SU-DHL-6 (cell line): Measurements from ENCODE around the gene TSTD1.
"Not testable (repeated sequence)": the region's sequence is repeated elsewhere in the genome, so short reads cannot be mapped to it uniquely, and the experiment has no call there.

ENCODE experiments used
- H2AFZ ChIP-seq: fragments of 200-600 bp; sonication (generic); 2 replicates; pipeline ENCODE4 v1.6.1; 2014; ENCODE audit warnings: low read depth, mild to moderate bottlenecking, moderate library complexity, mixed read lengths, antibody characterized with exemption, low read length; ENCODE audit not compliant: severe bottlenecking
- H3F3A ChIP-seq: fragments of 200-600 bp; shearing (Covaris generic); 2 replicates; pipeline ENCODE4 v1.6.0; 2016; ENCODE audit warnings: antibody characterized with exemption, mild to moderate bottlenecking; ENCODE audit not compliant: insufficient read depth
- H3K27ac ChIP-seq: fragments of 200-600 bp; sonication (generic); 2 replicates; pipeline ENCODE4 v1.5.1; 2016; ENCODE audit warnings: low read depth, mild to moderate bottlenecking, low read length, moderate library complexity, mixed read lengths
- H3K27me3 ChIP-seq: fragments of 200-600 bp; sonication (generic), shearing (Covaris generic); 2 replicates; pipeline ENCODE4 v1.6.0; 2014; ENCODE audit warnings: mild to moderate bottlenecking, low read length
- H3K36me3 ChIP-seq: fragments of 200-600 bp; sonication (generic); 2 replicates; pipeline ENCODE4 v1.6.1; 2014; ENCODE audit warnings: mild to moderate bottlenecking, low read length, mixed read lengths
- H3K4me2 ChIP-seq: fragments of 300-600, 200-600 bp; shearing (Covaris generic), sonication (generic); 2 replicates; pipeline ENCODE4 v1.6.0; 2014; ENCODE audit warnings: low read length, low read depth, mild to moderate bottlenecking; ENCODE audit not compliant: poor library complexity, severe bottlenecking
- H3K4me3 ChIP-seq: fragments of 200-600 bp; sonication (generic); 2 replicates; pipeline ENCODE4 v1.5.1; 2014; ENCODE audit warnings: antibody characterized with exemption, low read length, mild to moderate bottlenecking, mixed read lengths; ENCODE audit not compliant: insufficient read depth, poor library complexity, severe bottlenecking
- H3K79me2 ChIP-seq: fragments of 200-600 bp; sonication (generic); 2 replicates; pipeline ENCODE4 v1.6.1; 2014; ENCODE audit warnings: mild to moderate bottlenecking, low read length, moderate library complexity; ENCODE audit not compliant: insufficient read depth
- H3K9ac ChIP-seq: fragments of 200-600 bp; sonication (generic); 2 replicates; pipeline ENCODE4 v1.7.0; 2014; ENCODE audit warnings: mild to moderate bottlenecking, low read length
- H3K9me2 ChIP-seq: fragments of 200-600 bp; sonication (generic); replicated peaks from 2 replicates; pipeline ENCODE4 v1.6.1; 2014; ENCODE audit warnings: low read length; ENCODE audit not compliant: insufficient read depth
- H3K9me3 ChIP-seq: fragments of 200-600 bp; sonication (generic); 2 replicates; pipeline ENCODE4 v1.6.1; 2014; ENCODE audit warnings: low read length, mixed read lengths; ENCODE audit not compliant: insufficient read depth
- H4K20me1 ChIP-seq: fragments of 200-600 bp; sonication (generic); 2 replicates; pipeline ENCODE4 v1.6.1; 2014; ENCODE audit warnings: low read depth, mild to moderate bottlenecking, antibody characterized with exemption, low read length, moderate library complexity, mixed read lengths
- EZH2phosphoT487 ChIP-seq: fragments of 200-600 bp; sonication (generic), shearing (Covaris generic); conservative IDR thresholded peaks from 2 replicates; pipeline ENCODE4 v1.6.1; 2018; ENCODE audit warnings: mild to moderate bottlenecking, antibody characterized with exemption, low read length, moderate library complexity, mixed read lengths
- TF ChIP-seq, protein P1 (sequence below): fragments of 200-600 bp; sonication (generic); IDR thresholded peaks from one replicate; pipeline ENCODE4 v1.5.1; 2017; ENCODE audit warnings: antibody characterized with exemption, mild to moderate bottlenecking, low read length, moderate library complexity; ENCODE audit not compliant: insufficient read depth, poor library complexity, severe bottlenecking

TSTD1 gene

DNA sequence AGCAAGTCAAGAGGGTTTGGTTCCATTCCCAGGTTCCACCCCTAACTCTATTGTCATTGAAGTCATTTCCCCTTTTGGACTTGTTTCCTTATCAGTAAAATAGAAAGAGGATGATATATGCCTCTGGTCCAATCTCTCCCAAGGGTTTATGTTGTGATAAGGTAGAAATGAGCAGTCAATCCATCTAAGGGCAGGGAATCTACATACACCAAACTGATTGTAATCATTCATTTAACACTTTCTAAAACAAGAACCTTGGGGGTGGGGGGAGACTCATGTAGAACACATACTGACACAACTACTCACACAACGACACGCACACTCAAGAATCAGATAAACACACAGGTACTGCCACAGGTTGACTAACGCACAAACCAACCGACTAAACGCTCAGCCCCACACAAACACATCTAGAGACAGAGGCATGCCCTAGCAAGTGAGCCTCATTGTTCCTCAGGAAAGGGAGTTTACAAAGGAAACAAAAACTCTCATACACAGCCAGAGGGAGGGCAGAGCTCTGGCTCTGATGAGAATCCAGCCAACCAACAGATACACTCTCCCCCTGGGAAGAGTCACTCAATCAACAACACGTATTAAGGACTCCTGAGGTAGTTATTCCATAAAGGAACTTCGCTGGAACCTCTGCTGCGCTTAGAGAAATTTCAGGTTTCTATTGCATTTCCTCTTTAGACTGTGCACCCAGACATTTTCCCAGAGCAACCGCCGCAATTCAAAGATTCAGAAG, 18.8 kb downstream of the TSTD1 start:
- no peaks in the 10 kb centered on the region for H3K36me3 ChIP-seq
- peak overlapping the region; percentile 77 for H3K4me3 ChIP-seq
- peak overlapping the region; percentile 68 for H3K4me2 ChIP-seq
- H2AFZ ChIP-seq = no peak overlapping the region
- no peak overlapping the region for H3K27ac ChIP-seq
- H3K27me3 ChIP-seq = 0 out of 2 replicates have a peak, but pooled peaks cover 3% of the 10 kb centered on the region
- TF ChIP-seq, protein P1, sequence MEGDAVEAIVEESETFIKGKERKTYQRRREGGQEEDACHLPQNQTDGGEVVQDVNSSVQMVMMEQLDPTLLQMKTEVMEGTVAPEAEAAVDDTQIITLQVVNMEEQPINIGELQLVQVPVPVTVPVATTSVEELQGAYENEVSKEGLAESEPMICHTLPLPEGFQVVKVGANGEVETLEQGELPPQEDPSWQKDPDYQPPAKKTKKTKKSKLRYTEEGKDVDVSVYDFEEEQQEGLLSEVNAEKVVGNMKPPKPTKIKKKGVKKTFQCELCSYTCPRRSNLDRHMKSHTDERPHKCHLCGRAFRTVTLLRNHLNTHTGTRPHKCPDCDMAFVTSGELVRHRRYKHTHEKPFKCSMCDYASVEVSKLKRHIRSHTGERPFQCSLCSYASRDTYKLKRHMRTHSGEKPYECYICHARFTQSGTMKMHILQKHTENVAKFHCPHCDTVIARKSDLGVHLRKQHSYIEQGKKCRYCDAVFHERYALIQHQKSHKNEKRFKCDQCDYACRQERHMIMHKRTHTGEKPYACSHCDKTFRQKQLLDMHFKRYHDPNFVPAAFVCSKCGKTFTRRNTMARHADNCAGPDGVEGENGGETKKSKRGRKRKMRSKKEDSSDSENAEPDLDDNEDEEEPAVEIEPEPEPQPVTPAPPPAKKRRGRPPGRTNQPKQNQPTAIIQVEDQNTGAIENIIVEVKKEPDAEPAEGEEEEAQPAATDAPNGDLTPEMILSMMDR = no peak
- no peak for TF ChIP-seq EZH2phosphoT487
- no peaks in the 10 kb centered on the region for H4K20me1 ChIP-seq
- no peaks in the 10 kb centered on the region for H3K79me2 ChIP-seq
- H3K9me3 ChIP-seq = no peaks in the 10 kb centered on the region
- H3K9ac ChIP-seq = peak overlapping the region; percentile 59
- H3F3A ChIP-seq = peaks cover 21% of the 10 kb centered on the region
- H3K9me2 ChIP-seq = no peaks in the 10 kb centered on the region

DNA sequence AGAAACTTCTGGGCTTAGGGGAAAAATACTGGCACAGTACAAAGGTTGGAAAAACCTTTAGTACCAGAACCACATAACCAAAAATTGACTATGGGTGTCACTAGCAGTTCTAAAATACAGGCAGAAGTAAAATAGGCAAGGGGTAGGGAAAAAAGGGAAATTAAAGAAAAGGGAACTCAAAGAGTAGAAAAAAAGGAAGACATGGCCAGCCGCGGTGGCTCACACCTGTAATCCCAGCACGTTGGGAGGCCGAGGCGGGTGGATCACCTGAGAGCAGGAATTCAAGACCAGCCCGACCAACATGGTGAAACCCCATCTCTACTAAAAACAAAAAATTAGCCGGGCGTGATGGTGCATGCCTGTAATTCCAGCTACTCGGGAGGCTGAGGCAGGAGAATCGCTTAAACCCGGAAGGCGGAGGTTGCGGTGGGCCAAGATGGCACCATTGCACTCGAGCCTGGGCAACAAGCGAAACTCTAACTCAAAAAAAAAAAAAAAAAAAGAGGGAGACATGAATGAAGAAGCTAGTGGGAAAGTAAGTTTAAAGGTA, 19.6 kb downstream of the TSTD1 start:
- H3K36me3 ChIP-seq, H3K79me2 ChIP-seq, H3K9me2 ChIP-seq, H3K4me3 ChIP-seq, H3K9ac ChIP-seq, H4K20me1 ChIP-seq, H2AFZ ChIP-seq, H3K9me3 ChIP-seq, H3K27me3 ChIP-seq, H3K27ac ChIP-seq: not testable (repeated sequence)
- Histone ChIP-seq H3K4me2 (peak overlapping the region; percentile 68), H3F3A (peaks cover 21% of the 10 kb centered on the region)

DNA sequence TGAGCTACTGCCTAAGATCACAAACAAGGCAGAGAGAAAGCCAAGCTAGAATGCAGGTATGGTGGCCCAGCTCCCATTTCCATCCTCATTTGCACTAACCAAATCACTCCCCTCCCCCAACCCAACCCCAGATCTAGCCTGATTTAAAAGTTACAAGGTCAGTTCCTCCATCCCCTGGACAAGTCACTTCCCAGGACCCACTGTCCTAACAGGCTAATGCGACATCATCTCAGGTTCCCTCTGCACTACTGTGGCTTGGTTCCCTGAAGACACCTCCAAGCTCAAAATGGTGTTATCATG, 20.2 kb downstream of the TSTD1 start:
- H3K9ac ChIP-seq = no peak overlapping the region
- no peak overlapping the region for H2AFZ ChIP-seq
- H3F3A ChIP-seq = peaks cover 21% of the 10 kb centered on the region
- no peak overlapping the region for H3K4me2 ChIP-seq
- H3K9me2 ChIP-seq = no peaks in the 10 kb centered on the region
- H3K27me3 ChIP-seq = 0 out of 2 replicates have a peak, but pooled peaks cover 3% of the 10 kb centered on the region
- H3K9me3 ChIP-seq = no peaks in the 10 kb centered on the region
- TF ChIP-seq, protein P1 = no peak
- no peak for TF ChIP-seq EZH2phosphoT487
- H3K36me3 ChIP-seq = no peaks in the 10 kb centered on the region
- H3K4me3 ChIP-seq = no peak overlapping the region
- H3K79me2 ChIP-seq = no peaks in the 10 kb centered on the region
- H3K27ac ChIP-seq = no peak overlapping the region
- no peaks in the 10 kb centered on the region for H4K20me1 ChIP-seq
